Osteoblast (primary cell): ENCODE results near the gene DIS3L2. TPM values are rescaled to one million over a fixed set of nuclear protein-coding genes. Genes with fewer than 3 reads are reported as not detected.

Source experiments
- DNase-seq: peaks from one replicate; pipeline ENCODE4 v3.0.0; 2011; ENCODE audit warnings: low spot score, mixed read lengths; ENCODE audit not compliant: insufficient read length; ENCODE audit errors: missing footprints
- H2AFZ ChIP-seq: 2 replicates; pipeline ENCODE4 v1.6.0; 2011; ENCODE audit warnings: mild to moderate bottlenecking, low read length
- H3K27ac ChIP-seq: 2 replicates; pipeline ENCODE4 v1.5.1; 2011; ENCODE audit warnings: mild to moderate bottlenecking, low read depth, low read length, moderate library complexity
- H3K27me3 ChIP-seq: 2 replicates; pipeline ENCODE4 v1.6.0; 2012; ENCODE audit warnings: mild to moderate bottlenecking, control low read depth, inconsistent platforms, low read length, moderate library complexity; ENCODE audit not compliant: insufficient read depth
- H3K36me3 ChIP-seq: 2 replicates; pipeline ENCODE4 v1.5.1; 2011; ENCODE audit warnings: mild to moderate bottlenecking, low read length, control low read depth, moderate library complexity; ENCODE audit not compliant: insufficient read depth
- H3K4me1 ChIP-seq: 2 replicates; pipeline ENCODE4 v1.5.1; 2011; ENCODE audit warnings: mild to moderate bottlenecking, low read length, control low read depth, moderate library complexity; ENCODE audit not compliant: insufficient read depth
- H3K4me2 ChIP-seq: 2 replicates; pipeline ENCODE4 v1.6.0; 2011; ENCODE audit warnings: mild to moderate bottlenecking, low read length; ENCODE audit not compliant: insufficient read depth
- H3K4me3 ChIP-seq: fragments of 200-600 bp; sonication (generic); 3 replicates; pipeline ENCODE4 v1.5.1; 2012; ENCODE audit warnings: mild to moderate bottlenecking, low read length, inconsistent platforms; ENCODE audit not compliant: insufficient read depth
- H3K79me2 ChIP-seq: 2 replicates; pipeline ENCODE4 v1.6.0; 2012; ENCODE audit warnings: mild to moderate bottlenecking, low read length, control low read depth, inconsistent platforms; ENCODE audit not compliant: insufficient read depth
- H3K9me3 ChIP-seq: 2 replicates; pipeline ENCODE4 v1.5.1; 2011; ENCODE audit warnings: low read depth, low read length, control low read depth
- H4K20me1 ChIP-seq: 2 replicates; pipeline ENCODE4 v1.6.0; 2012; ENCODE audit warnings: mild to moderate bottlenecking, low read length, control low read depth; ENCODE audit not compliant: insufficient read depth
- CTCF ChIP-seq: IDR thresholded peaks from 2 replicates; pipeline ENCODE4 v1.5.1; 2011; ENCODE audit warnings: mild to moderate bottlenecking, low read depth, low read length, moderate library complexity; ENCODE audit errors: extremely low read depth
- total RNA-seq: library from RNA; depleted of rRNA; stranded (reverse); fragments of >200 nt; gene quantifications from 2 replicates; pipeline ENCODE4 v1.2.3, GENCODE V29; 2012

The DIS3L2 gene
- total RNA-seq, 1 donor: 28.2 TPM

DNA sequence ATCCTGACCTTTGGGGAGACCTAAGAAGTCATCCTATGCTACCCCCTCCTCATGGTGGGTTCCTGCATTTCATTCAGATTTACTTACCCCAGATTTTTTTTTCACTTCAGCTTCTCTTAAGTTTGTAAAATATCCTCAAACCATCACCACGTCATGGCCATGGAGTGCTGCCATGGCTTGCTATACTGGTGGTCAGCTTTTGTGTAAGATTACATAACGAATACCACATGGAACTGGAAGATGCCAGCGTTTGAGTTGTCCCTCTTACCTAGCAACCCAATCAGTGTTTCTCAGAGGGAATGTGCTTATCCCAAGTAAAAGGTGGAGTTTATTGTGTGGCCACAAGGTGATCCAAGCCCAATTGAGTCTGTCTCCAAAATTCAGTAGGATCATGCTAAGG is 268.4 kb downstream of the DIS3L2 start:
- no peaks in the 10 kb centered on the region for H3K79me2 ChIP-seq
- H3K9me3 ChIP-seq: no peaks in the 10 kb centered on the region
- no peak for TF ChIP-seq CTCF
- peaks cover 37% of the 10 kb centered on the region for H4K20me1 ChIP-seq
- H2AFZ ChIP-seq: no peak overlapping the region
- H3K4me2 ChIP-seq: no peak overlapping the region
- H3K36me3 ChIP-seq: no peaks in the 10 kb centered on the region
- DNase-seq: no peak
- no peaks in the 10 kb centered on the region for H3K27me3 ChIP-seq
- H3K4me3 ChIP-seq: no peak overlapping the region
- H3K27ac ChIP-seq: no peak overlapping the region
- no peaks in the 10 kb centered on the region for H3K4me1 ChIP-seq

- DNase-seq: no peak
- Histone ChIP-seq H3K9me3 (no peaks in the 10 kb centered on the region), H2AFZ (no peak overlapping the region), H3K27ac (no peak overlapping the region), H3K4me1 (no peaks in the 10 kb centered on the region), H3K4me3 (no peak overlapping the region), H4K20me1 (peaks cover 39% of the 10 kb centered on the region), H3K4me2 (no peak overlapping the region), H3K79me2 (no peaks in the 10 kb centered on the region), H3K27me3 (no peaks in the 10 kb centered on the region), H3K36me3 (no peaks in the 10 kb centered on the region)
- TF ChIP-seq CTCF: peak; percentile 41
Observed at GRCh38 chr2:232230560-232230959, 269.0 kb downstream of the DIS3L2 start.

DNA sequence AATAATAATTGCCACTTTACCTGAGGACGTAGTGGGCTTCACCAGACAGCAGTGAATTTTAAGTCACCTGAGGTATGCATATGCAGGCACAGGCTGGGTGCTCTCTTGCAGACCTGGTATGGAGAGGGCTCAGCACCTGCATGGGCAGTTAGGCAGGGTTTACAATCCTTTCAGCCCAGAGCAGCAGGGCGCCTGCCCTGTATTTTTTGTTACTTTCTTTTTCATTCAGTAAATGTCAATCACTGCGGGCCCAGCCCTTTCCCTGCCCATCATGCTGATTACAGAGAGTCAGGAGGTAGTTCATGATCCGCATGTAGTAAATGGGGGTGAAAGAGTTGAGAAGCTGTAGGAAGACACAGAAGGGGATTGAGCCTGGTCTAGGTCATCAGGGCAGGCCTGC is 270.0 kb downstream of the DIS3L2 start:
- TF ChIP-seq CTCF: no peak
- Histone ChIP-seq H3K4me3 (no peak overlapping the region), H2AFZ (no peak overlapping the region), H3K9me3 (no peaks in the 10 kb centered on the region), H3K4me2 (no peak overlapping the region), H3K27me3 (no peaks in the 10 kb centered on the region), H3K4me1 (no peaks in the 10 kb centered on the region), H3K79me2 (no peaks in the 10 kb centered on the region), H3K27ac (no peak overlapping the region), H4K20me1 (peaks cover 40% of the 10 kb centered on the region), H3K36me3 (no peaks in the 10 kb centered on the region)
- no peak for DNase-seq

DNA sequence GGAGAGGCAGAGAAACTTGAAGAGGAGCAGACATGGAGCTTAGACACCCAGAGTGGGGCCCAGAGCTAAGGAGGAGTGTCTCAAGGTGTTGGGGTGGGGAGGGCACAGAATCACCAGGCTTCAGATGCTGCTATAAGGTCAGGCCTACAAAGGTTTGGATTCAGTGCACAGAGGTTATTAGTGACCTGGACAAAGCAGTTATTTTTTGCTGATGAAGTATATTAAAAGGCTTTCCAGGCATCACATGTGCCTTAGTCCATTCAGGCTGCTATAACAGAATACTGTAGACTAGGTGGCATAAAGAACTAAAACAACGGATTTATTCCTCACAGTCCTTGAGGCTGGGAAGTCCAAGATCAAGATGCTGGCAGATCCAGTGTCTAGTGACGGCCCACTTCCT is 271.4 kb downstream of the DIS3L2 start:
- H2AFZ ChIP-seq: no peak overlapping the region
- H4K20me1 ChIP-seq: peaks cover 45% of the 10 kb centered on the region
- TF ChIP-seq CTCF: no peak
- H3K79me2 ChIP-seq: no peaks in the 10 kb centered on the region
- no peaks in the 10 kb centered on the region for H3K27me3 ChIP-seq
- H3K36me3 ChIP-seq: no peaks in the 10 kb centered on the region
- no peak overlapping the region for H3K4me3 ChIP-seq
- H3K4me2 ChIP-seq: no peak overlapping the region
- H3K4me1 ChIP-seq: no peaks in the 10 kb centered on the region
- DNase-seq: no peak
- H3K9me3 ChIP-seq: no peaks in the 10 kb centered on the region
- H3K27ac ChIP-seq: no peak overlapping the region
